ENCODE results near the gene PROM2.
A peak's percentile ranks its signal among the peaks of the same experiment; 100 is the strongest.

PROM2 gene

DNA sequence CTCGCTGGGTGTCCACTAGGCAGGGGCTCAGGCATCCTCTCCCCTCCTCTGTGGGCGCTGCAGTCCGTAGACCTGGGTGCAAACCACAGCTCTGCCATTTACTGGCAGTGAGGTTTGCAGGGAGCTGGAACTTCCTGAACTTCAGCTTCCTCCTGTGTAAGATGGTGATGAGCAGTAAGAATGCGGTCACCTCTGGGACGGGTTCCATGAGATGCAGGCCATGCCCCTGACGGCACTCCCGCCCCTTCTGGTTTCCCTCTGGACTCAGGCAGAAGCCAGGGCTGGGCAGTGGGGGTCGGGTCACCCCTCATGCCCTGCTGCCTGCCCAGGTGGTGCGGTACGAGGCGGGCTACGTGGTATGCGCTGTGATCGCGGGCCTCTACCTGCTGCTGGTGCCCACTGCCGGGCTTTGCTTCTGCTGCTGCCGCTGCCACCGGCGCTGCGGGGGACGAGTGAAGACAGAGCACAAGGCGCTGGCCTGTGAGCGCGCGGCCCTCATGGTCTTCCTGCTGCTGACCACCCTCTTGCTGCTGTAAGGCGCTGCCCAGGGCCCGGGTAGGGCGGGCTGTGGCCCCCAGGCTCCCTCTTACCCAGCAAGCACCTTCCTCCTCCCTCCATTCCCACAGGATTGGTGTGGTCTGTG, 1.5 kb downstream of the PROM2 start:
- peaks cover 3 to 9% of the 10 kb centered on the region in 2 donors for H3K36me3 ChIP-seq (ENCODE audit: control insufficient read depth in 1 of 2, insufficient read depth in 2 of 2, low read length in 2 of 2)
- peak overlapping the region; percentile 68 to 73 for H3K4me3 ChIP-seq (ENCODE audit: low read depth in 1 of 2, low read length in 2 of 2)
- peak overlapping the region; percentile 61 to 67 for H3K9ac ChIP-seq (ENCODE audit: low read depth in 1 of 2, low read length in 2 of 2)
- H3K27ac ChIP-seq (ENCODE audit: low read depth, low read length) = peak overlapping the region; percentile 59
- no peaks in the 10 kb centered on the region for H3K27me3 ChIP-seq (ENCODE audit: control insufficient read depth in 1 of 2, insufficient read depth in 2 of 2, low read length in 2 of 2)
- peaks cover 26 to 34% of the 10 kb centered on the region in 2 donors for H3K4me1 ChIP-seq (ENCODE audit: control insufficient read depth in 1 of 2, insufficient read depth in 2 of 2, low read length in 2 of 2)
- H3K9me3 ChIP-seq (ENCODE audit: control insufficient read depth in 1 of 2, low read length in 2 of 2) = no peaks in the 10 kb centered on the region

GRCh38 chr2:95276244-95276887, 2.1 kb downstream of the PROM2 start:
- Histone ChIP-seq H3K27ac (ENCODE audit: low read depth, low read length) (peak overlapping the region; percentile 25), H3K27me3 (ENCODE audit: control insufficient read depth in 1 of 2, insufficient read depth in 2 of 2, low read length in 2 of 2) (no peaks in the 10 kb centered on the region)

DNA sequence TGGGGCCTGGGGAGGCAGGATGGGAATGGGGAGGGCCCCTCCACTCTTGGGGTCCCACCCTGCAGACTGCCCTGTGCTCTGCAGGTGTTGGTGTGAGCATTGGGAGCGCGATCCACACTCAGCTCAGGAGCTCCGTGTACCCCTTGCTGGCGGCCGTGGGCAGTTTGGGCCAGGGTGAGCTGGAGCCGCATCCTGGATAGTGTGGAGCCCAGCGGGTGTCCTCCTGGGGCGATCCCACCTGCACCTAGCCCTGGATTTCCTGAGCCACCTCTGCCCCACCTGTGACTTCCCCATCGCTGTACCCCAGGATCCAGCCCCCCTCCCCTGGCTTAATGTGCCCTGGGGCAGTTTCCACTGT, 2.6 kb downstream of the PROM2 start:
- Histone ChIP-seq H3K4me3 (ENCODE audit: low read depth in 1 of 2, low read length in 2 of 2) (peak overlapping the region; percentile 9 to 73), H3K4me1 (ENCODE audit: control insufficient read depth in 1 of 2, insufficient read depth in 2 of 2, low read length in 2 of 2) (peaks cover 26 to 34% of the 10 kb centered on the region in 2 donors), H3K9ac (ENCODE audit: low read depth in 1 of 2, low read length in 2 of 2) (peak overlapping the region; percentile 61 to 67), H3K27me3 (ENCODE audit: control insufficient read depth in 1 of 2, insufficient read depth in 2 of 2, low read length in 2 of 2) (no peaks in the 10 kb centered on the region), H3K27ac (ENCODE audit: low read depth, low read length) (peak overlapping the region; percentile 25), H3K9me3 (ENCODE audit: control insufficient read depth in 1 of 2, low read length in 2 of 2) (no peaks in the 10 kb centered on the region), H3K36me3 (ENCODE audit: control insufficient read depth in 1 of 2, insufficient read depth in 2 of 2, low read length in 2 of 2) (peaks cover 3 to 15% of the 10 kb centered on the region in 2 donors)

More at GRCh38 chr2:95276244-95276887, 2.1 kb downstream of the PROM2 start:
- H3K36me3 ChIP-seq (ENCODE audit: control insufficient read depth in 1 of 2, insufficient read depth in 2 of 2, low read length in 2 of 2) = peaks cover 3 to 13% of the 10 kb centered on the region in 2 donors
- no peaks in the 10 kb centered on the region for H3K9me3 ChIP-seq (ENCODE audit: control insufficient read depth in 1 of 2, low read length in 2 of 2)
- peak overlapping the region; percentile 68 to 73 for H3K4me3 ChIP-seq (ENCODE audit: low read depth in 1 of 2, low read length in 2 of 2)
- H3K9ac ChIP-seq (ENCODE audit: low read depth in 1 of 2, low read length in 2 of 2) = peak overlapping the region; percentile 61 to 67
- H3K4me1 ChIP-seq (ENCODE audit: control insufficient read depth in 1 of 2, insufficient read depth in 2 of 2, low read length in 2 of 2) = peaks cover 26 to 34% of the 10 kb centered on the region in 2 donors

DNA sequence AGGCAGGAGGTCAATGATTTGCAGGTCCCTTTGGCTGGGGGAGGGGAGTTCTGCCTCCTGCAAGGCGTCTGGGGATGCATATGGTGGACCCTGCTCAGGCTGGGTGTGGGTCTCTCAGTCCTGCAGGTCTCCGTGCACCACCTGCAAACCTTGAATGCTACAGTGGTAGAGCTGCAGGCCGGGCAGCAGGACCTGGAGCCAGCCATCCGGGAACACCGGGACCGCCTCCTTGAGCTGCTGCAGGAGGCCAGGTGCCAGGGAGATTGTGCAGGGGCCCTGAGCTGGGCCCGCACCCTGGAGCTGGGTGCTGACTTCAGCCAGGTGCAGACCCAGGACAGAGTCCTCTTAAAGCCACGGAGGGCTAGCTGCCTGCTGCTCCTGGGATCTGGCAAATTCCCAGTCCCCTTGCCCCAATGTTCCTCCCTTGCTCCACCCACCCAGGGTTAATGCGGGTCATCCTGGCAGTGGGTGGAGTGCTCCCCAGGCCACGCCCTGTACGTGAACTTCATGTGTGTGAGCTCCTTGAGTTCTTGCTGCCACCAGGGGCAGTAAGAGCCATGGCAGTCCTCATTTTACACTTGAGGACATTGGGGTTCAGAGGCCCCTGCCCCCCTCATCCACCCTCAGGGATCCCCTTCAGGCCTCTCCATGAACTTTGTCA, 3.1 kb downstream of the PROM2 start:
- no peaks in the 10 kb centered on the region for H3K9me3 ChIP-seq (ENCODE audit: control insufficient read depth in 1 of 2, low read length in 2 of 2)
- peak overlapping the region; percentile 9 to 73 for H3K4me3 ChIP-seq (ENCODE audit: low read depth in 1 of 2, low read length in 2 of 2)
- peaks cover 3 to 17% of the 10 kb centered on the region in 2 donors for H3K36me3 ChIP-seq (ENCODE audit: control insufficient read depth in 1 of 2, insufficient read depth in 2 of 2, low read length in 2 of 2)
- no peaks in the 10 kb centered on the region for H3K27me3 ChIP-seq (ENCODE audit: control insufficient read depth in 1 of 2, insufficient read depth in 2 of 2, low read length in 2 of 2)
- peak overlapping the region in 1 of 2 donors; percentile 27 for H3K9ac ChIP-seq (ENCODE audit: low read depth in 1 of 2, low read length in 2 of 2)
- peaks cover 26 to 34% of the 10 kb centered on the region in 2 donors for H3K4me1 ChIP-seq (ENCODE audit: control insufficient read depth in 1 of 2, insufficient read depth in 2 of 2, low read length in 2 of 2)
- H3K27ac ChIP-seq (ENCODE audit: low read depth, low read length) = peak overlapping the region; percentile 25

DNA sequence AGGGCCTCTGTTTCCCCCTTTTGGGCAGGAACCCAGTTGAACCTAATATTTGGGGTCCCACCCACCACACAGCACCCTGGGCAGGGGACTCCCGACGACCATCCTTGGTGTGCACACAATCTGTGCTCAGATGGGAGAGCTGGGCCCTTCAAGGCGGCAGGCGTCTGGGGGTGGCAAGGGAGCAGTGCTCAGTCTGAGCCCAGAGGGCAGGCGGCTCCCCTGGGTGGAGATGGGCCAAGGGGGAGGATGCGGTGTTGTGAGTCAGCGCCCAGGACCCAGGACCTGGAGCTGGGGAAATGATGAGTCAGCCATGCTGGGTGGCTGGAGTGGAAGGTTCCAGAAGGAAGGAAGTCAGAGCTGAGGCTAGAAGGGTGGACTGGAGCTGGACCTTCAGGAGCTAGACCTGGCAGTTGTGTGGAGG, 3.8 kb downstream of the PROM2 start:
- Histone ChIP-seq H3K9me3 (ENCODE audit: control insufficient read depth in 1 of 2, low read length in 2 of 2) (no peaks in the 10 kb centered on the region), H3K27ac (ENCODE audit: low read depth, low read length) (no peak overlapping the region), H3K9ac (ENCODE audit: low read depth in 1 of 2, low read length in 2 of 2) (no peak overlapping the region), H3K27me3 (ENCODE audit: control insufficient read depth in 1 of 2, insufficient read depth in 2 of 2, low read length in 2 of 2) (no peaks in the 10 kb centered on the region), H3K4me1 (ENCODE audit: control insufficient read depth in 1 of 2, insufficient read depth in 2 of 2, low read length in 2 of 2) (peaks cover 26 to 34% of the 10 kb centered on the region in 2 donors), H3K4me3 (ENCODE audit: low read depth in 1 of 2, low read length in 2 of 2) (no peak overlapping the region), H3K36me3 (ENCODE audit: control insufficient read depth in 1 of 2, insufficient read depth in 2 of 2, low read length in 2 of 2) (peaks cover 3 to 22% of the 10 kb centered on the region in 2 donors)

- Histone ChIP-seq H3K9ac (ENCODE audit: low read depth in 1 of 2, low read length in 2 of 2) (no peak overlapping the region), H3K4me3 (ENCODE audit: low read depth in 1 of 2, low read length in 2 of 2) (no peak overlapping the region), H3K9me3 (ENCODE audit: control insufficient read depth in 1 of 2, low read length in 2 of 2) (no peaks in the 10 kb centered on the region), H3K4me1 (ENCODE audit: control insufficient read depth in 1 of 2, insufficient read depth in 2 of 2, low read length in 2 of 2) (peaks cover 24 to 33% of the 10 kb centered on the region in 2 donors), H3K27me3 (ENCODE audit: control insufficient read depth in 1 of 2, insufficient read depth in 2 of 2, low read length in 2 of 2) (no peaks in the 10 kb centered on the region), H3K27ac (ENCODE audit: low read depth, low read length) (no peak overlapping the region), H3K36me3 (ENCODE audit: control insufficient read depth in 1 of 2, insufficient read depth in 2 of 2, low read length in 2 of 2) (peaks cover 3 to 22% of the 10 kb centered on the region in 2 donors)
Observed at GRCh38 chr2:95278637-95279225, 4.5 kb downstream of the PROM2 start.

GRCh38 chr2:95279435-95280035, 5.3 kb downstream of the PROM2 start:
- Histone ChIP-seq H3K27ac (ENCODE audit: low read depth, low read length) (no peak overlapping the region), H3K4me1 (ENCODE audit: control insufficient read depth in 1 of 2, insufficient read depth in 2 of 2, low read length in 2 of 2) (peaks cover 17 to 25% of the 10 kb centered on the region in 2 donors), H3K4me3 (ENCODE audit: low read depth in 1 of 2, low read length in 2 of 2) (no peak overlapping the region), H3K27me3 (ENCODE audit: control insufficient read depth in 1 of 2, insufficient read depth in 2 of 2, low read length in 2 of 2) (no peaks in the 10 kb centered on the region), H3K9me3 (ENCODE audit: control insufficient read depth in 1 of 2, low read length in 2 of 2) (no peaks in the 10 kb centered on the region), H3K36me3 (ENCODE audit: control insufficient read depth in 1 of 2, insufficient read depth in 2 of 2, low read length in 2 of 2) (peaks cover 3 to 22% of the 10 kb centered on the region in 2 donors), H3K9ac (ENCODE audit: low read depth in 1 of 2, low read length in 2 of 2) (no peak overlapping the region)

- Histone ChIP-seq H3K9me3 (ENCODE audit: control insufficient read depth in 1 of 2, low read length in 2 of 2) (no peaks in the 10 kb centered on the region), H3K36me3 (ENCODE audit: control insufficient read depth in 1 of 2, insufficient read depth in 2 of 2, low read length in 2 of 2) (peaks cover 3 to 25% of the 10 kb centered on the region in 2 donors), H3K4me3 (ENCODE audit: low read depth in 1 of 2, low read length in 2 of 2) (no peak overlapping the region), H3K27ac (ENCODE audit: low read depth, low read length) (no peak overlapping the region), H3K9ac (ENCODE audit: low read depth in 1 of 2, low read length in 2 of 2) (no peak overlapping the region), H3K27me3 (ENCODE audit: control insufficient read depth in 1 of 2, insufficient read depth in 2 of 2, low read length in 2 of 2) (no peaks in the 10 kb centered on the region), H3K4me1 (ENCODE audit: control insufficient read depth in 1 of 2, insufficient read depth in 2 of 2, low read length in 2 of 2) (peaks cover 11 to 20% of the 10 kb centered on the region in 2 donors)
Observed at GRCh38 chr2:95281071-95281470, 6.8 kb downstream of the PROM2 start.

DNA sequence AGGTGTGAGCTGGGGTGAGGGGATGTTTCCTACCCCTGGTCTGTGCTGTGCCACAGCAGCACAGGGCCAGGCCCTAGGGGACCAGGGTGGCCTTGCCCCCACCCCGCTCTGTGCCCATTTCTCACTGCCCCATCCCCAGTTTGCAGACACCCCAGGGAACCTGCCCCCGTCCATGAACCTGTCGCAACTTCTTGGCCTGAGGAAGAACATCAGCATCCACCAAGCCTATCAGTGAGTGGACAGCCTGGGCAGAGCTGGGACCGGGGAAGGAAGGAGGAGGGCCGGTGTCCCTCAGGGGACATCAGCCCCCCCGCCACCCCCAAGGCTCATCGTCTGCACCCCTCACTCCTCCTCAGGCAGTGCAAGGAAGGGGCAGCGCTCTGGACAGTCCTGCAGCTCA, 7.5 kb downstream of the PROM2 start:
- H3K4me3 ChIP-seq (ENCODE audit: low read depth in 1 of 2, low read length in 2 of 2) = no peak overlapping the region
- H3K27me3 ChIP-seq (ENCODE audit: control insufficient read depth in 1 of 2, insufficient read depth in 2 of 2, low read length in 2 of 2) = no peaks in the 10 kb centered on the region
- H3K9me3 ChIP-seq (ENCODE audit: control insufficient read depth in 1 of 2, low read length in 2 of 2) = no peaks in the 10 kb centered on the region
- peaks cover 4 to 13% of the 10 kb centered on the region in 2 donors for H3K4me1 ChIP-seq (ENCODE audit: control insufficient read depth in 1 of 2, insufficient read depth in 2 of 2, low read length in 2 of 2)
- peaks cover 3 to 26% of the 10 kb centered on the region in 2 donors for H3K36me3 ChIP-seq (ENCODE audit: control insufficient read depth in 1 of 2, insufficient read depth in 2 of 2, low read length in 2 of 2)
- H3K9ac ChIP-seq (ENCODE audit: low read depth in 1 of 2, low read length in 2 of 2) = no peak overlapping the region
- no peak overlapping the region for H3K27ac ChIP-seq (ENCODE audit: low read depth, low read length)
